Hepatic stellate cell (primary cell): ENCODE measurements around the gene ZFP69B.

ENCODE experiments used
- DNase-seq: peaks from one replicate; pipeline ENCODE4 v3.0.0; 2011; ENCODE audit warnings: low spot score

The ZFP69B gene

DNA sequence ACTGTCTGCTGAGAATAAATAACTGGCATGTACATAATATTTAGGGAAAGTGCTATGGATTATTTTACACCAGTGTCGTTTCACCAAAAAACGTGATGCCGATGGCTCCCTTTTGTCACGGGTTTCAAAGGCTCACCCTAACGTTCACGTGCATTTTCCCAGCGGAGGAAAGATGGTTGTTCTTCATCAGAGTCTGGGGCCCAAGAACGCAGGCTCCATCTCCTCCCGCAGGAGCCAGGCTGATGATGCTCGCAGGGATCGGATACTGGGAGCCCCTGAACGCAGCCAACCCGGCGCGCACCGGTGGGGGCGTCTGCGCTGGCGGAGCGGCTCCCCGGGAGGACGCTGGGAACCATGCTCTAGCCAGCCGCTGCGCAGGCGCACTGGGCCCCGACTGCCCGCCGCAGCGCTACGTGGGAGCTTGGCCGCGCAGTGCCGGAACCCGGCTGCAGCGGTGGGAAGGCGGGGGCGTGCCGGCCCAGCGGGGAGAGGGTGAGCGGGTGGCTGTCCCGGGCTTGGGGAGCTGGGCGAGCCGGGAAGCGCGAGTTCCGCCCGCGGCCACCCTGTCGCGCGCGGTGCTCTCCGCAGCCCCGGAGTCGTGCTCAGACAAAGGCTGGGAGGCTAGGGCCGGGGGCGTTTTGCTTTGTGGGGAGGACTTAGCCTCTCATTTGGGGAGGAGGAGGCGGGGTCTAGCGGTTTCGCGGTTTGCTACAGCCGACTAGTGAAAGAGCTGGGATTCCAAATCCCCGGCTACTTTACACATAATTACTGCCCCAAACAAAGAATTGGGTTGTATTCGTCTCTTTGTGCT lies at the start of gene ZFP69B:
Gene ZFP69B, plus strand, starts transcription at position 793 of the 811 bp plus-strand sequence. CDS start 486 bp downstream, outside the sequence.
- DNase-seq: peak; percentile 96

DNA sequence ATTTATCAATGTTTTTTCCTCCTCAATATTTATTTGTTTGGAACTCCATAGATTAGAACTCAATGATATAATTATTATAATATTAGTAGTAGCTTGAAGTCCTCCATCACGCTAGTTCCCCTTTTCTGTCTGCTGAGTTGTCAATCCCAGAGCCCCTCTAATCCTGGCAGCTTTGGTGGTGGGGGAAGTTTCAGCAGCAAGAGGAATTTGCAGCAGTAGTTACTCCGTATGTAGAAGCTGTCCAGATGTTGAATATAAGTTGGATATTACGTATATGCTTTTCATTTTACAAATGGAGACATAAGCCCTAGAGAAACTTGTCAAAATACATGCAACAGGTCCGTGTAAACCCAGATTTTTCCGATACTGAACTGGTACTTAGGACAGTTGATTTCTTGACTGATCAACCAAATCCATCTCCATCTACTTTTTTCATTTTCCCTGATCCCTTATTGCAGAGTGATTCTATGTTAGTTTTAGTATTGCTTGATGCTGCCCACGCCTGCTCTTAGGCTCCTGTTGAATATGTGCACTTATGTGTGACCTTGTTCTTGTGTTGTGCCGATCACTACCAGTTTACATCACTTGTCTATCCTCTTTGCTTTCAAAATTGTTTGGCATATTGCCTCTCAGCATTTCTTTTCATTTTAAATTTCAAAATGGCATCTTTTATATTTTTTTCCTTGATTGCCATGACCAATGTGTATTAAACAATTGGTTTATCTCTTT lies 48.6 kb upstream of the ZFP69B start:
- no peak for DNase-seq

DNA sequence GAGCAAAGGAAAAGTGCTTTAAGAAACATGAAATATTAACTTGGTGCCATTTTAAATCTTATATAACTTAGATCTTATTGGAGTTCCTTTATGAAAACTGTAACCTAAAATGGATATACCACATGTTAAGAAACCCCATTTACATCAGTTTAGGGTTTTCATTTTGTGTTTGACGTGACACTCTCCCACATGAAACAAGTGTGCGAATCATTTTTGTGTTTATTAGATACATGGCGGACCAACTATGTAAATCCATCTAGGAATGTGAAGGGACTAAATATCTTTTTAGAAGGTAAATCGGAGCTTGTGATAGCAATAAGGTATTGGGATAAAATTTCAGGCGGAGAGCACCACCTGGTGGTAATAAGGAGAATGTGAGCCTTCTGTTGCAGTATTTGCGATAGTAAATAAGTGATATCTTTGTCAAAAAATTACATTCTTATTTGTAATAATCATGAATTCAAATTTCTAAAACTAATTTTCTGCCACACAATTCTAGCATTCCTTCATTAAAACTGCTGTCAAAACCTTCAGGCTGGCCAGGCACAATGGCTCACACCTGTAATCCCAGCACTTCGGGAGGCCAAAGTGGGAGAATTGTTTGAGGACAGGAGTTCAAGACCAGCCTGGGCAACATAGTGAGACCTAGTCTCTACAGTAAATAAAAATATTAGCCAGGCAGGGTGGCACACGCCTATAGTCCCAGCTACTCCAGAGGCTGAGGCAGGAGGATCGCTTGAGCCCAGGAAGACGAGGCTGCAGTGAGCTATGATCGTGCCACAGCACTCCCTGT lies 45.4 kb upstream of the ZFP69B start:
- DNase-seq: peak; percentile 22

DNA sequence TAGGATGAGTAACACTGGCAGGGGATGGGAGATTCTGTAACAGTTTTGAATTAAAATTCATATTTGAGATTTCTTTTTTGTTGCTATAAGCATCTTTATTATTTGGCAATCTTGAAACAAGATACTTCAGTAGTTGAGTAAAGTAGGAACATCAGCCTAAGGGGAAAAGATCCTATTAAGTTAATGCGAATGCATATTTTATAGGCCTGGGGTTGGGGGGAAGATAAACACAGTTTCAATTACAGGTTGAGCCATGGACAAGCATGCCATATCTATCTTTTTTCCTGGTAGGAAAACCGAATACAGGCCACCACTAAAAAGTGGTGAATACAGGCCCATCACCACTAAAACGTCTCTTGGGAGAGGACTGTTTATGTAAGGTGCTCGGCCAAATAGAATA lies 44.5 kb upstream of the ZFP69B start:
- DNase-seq: no peak

DNA sequence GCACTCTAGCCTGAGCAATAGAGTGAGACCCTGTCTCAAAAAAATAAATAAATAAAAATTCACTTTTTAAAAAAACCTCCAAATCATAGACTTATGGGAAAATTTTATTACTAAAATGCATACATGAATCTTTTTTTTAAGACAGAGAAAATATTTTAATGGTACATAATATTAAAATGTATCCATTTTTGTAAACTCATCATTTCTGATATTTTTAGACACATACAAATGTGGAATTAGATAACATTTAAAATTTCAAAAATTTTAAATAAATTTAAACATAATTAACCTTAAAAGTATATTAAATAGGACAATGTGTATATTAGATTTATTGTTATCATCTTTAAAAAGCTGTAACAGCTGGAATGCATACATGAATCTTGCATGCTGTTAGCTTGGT lies 42.8 kb upstream of the ZFP69B start:
- DNase-seq: no peak

DNA sequence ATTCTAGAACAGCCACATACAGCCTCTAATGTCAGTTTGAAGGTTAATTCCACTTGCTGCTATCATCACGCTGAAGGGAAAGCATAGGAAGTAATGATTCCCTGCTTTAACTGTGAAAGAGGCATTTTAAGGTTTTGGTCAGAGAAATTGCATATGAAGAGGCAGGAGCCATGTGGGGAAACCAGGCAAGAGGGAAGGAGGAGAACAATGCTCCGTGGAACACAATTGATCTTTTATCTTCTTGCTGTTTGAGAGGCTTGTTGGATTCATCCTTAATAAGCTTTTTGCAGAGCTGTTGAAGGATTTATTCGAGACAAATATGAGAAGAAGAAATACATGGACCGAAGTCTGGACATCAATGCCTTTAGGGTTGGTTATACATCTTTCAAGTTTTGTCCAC lies 40.8 kb upstream of the ZFP69B start:
- DNase-seq: no peak

DNA sequence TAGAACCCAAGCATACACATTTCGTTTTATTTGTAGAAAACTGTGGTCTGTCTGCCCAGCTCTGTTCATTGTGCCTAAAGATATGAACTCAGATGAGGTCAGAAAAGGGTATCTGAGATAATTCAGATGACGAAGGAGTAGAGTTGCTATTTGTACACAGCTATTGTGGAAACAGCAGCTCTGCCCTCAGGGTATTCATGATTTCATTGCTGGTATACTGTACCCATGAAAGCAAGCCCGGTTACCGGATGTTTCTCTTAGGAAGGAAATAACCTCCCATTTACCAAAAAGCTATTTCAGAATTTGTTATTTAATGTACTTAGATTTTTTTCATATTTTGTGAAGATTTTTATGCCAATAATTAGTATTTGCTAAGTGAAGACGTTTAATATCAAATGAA lies 39.0 kb upstream of the ZFP69B start:
- no peak for DNase-seq

DNA sequence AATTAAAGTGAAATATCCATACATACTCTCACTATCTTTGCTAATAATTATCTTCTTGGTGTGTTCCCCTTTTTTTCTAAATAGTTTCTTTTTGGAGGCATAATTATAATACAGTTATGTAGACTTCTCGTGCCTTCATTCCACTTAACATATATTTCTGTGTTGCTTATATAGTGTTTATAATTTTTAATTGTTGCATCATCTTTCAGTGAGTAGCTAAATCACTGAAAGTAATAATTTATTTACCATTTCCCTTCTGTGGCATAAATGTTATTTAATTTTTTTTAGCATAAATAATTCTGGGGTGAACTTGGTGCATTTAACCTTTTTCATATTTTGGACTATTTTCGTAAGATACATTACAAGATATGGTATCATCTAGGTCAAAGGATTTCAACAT lies 38.4 kb upstream of the ZFP69B start:
- no peak for DNase-seq

DNA sequence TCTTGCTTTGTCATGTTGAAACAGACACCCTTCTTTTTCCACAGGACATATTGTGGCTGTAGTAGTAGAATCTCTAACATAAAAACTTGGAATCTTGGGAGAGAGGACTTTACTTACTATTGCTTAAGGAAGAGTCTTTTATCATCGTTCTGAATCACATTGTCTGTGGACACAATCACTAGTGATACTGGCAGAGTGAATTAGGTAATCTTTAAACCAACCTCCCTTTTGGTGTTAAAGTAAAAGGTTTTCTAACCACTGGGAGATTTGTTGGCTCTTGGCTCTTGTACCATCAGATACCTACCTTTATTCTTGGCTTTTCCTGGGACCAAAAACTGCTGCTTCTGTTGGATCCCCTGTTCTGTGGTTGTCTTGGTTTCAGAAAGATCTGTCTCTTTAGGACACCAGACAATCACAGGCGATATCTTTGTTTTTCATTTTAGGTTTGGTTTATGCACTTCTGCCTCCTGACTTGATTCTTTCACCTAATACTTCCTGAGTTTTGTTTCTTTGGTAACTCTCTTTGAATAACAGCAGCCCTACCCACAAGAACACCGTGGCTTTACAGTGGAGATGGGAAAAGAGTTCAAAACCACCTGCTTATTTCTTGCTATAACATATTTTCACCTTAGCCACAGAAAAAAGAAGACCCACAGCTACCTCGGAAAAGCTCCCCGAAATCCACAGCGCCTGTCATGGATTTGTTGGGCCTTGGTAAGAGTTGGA lies 36.6 kb upstream of the ZFP69B start:
- DNase-seq: no peak

DNA sequence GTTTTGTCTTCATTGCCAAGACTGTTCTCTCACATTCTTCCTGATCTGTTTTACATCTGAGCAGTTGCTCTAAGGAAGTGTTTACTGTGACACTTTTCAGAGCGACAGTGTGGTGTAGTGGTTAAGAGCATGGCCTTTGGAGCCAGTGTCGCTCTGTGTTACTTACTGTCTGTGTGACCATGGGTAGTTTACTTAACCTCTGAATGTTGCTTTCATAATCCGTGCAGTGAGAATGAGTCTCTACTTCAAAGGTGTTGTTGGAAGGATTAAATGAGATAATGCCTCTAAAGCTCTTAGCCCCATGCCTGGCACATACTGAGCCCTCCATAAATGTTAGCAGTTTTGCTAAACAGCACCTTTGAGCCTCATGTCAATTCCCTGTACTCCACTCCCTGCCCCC lies 35.9 kb upstream of the ZFP69B start:
- no peak for DNase-seq

DNA sequence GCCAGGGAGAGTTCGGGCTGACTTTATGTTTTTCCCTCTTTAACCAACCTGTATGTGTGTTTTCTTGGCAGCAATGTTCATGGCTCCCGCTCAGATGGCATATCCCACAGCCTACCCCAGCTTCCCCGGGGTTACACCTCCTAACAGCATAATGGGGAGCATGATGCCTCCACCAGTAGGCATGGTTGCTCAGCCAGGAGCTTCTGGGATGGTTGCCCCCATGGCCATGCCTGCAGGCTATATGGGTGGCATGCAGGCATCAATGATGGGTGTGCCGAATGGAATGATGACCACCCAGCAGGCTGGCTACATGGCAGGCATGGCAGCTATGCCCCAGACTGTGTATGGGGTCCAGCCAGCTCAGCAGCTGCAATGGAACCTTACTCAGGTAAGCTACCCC lies 33.6 kb upstream of the ZFP69B start:
- DNase-seq: no peak

DNA sequence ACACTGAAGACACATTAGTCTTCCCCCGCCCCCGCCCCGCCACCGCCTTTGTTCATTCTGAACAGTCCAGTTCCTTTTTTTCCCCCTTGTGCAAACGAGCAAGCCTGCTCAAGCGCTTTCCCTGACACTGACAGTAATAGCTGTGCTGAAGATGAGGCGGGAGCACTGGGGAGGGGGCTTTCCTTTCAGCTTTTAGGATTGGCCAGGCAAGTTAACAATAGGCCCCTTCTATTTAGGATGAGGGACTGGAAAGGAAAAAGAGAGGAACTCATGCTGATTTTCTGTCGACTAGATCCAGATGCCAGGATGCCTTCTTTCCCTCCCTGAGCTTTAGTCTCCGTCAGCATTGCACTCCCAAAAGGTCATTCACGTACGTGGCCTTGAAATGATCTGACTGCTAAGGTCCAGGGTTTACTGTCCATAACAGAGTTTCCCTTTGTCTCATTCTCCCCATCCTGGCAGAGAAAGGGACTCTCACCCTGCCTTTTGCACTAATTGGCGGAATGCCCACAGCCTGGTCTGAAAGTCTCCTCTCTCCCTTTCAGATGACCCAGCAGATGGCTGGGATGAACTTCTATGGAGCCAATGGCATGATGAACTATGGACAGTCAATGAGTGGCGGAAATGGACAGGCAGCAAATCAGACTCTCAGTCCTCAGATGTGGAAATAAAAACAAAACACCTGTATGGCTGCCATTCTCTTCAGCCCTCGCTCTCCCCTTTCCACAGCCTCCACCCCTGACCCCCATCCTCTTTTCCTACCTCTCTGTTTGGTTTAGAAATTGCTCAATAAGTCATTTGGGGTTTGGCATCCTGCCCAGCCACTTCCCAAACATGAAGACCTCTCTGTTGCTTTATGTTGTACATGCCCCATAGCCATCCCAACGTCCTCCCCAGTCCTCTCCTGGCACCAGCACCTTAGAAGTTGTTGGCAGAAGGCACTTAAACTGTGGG lies 28.6 kb upstream of the ZFP69B start:
- no peak for DNase-seq

DNA sequence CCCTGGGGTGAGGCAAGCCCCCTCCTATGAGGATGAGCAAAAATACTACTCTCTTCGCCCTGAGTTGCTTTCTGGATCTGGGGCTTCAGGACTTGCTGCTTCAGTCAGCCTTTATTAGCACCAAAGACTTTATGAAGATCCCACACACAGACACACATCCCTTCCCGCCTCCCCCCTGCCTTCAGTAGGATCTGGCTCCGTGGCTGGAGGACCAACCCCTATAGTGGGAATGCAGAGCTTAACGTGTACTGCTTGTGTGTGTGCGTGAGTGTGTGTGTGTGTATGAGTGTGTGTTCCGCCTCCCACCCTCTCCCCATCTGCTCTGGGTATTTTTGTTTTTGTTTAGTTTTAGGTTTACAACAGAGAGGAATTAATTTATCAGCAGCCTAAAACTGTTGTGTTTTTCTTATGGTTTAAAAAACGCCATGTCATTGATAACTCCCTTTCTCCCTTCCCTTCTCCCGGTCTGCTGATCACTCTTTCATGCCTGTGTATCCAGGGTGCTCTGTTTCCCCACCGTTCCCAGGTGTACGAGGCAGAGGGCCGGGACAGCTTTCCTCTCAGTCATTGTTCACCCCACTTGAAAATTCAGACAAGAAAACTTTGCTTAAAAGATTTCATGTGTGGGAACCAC lies 27.5 kb upstream of the ZFP69B start:
- no peak for DNase-seq

DNA sequence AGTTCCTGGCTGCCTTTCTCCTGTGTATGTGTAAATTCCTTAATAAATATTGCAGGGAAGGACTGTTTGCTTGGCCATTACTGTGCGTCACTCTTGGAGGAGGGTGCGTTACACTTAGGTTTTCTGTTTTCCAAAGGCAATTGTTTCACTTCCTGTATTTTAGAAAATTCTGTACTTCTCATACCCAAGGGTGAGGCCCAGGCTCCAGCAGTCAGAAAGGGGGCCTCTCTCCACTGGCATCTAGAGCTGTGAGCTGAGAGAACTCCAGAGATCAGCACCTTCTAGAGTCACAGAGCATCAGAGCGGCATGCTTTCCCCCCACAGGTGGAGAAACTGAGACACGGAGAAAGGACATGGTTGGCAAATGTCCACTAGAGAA lies 27.0 kb upstream of the ZFP69B start:
- no peak for DNase-seq

DNA sequence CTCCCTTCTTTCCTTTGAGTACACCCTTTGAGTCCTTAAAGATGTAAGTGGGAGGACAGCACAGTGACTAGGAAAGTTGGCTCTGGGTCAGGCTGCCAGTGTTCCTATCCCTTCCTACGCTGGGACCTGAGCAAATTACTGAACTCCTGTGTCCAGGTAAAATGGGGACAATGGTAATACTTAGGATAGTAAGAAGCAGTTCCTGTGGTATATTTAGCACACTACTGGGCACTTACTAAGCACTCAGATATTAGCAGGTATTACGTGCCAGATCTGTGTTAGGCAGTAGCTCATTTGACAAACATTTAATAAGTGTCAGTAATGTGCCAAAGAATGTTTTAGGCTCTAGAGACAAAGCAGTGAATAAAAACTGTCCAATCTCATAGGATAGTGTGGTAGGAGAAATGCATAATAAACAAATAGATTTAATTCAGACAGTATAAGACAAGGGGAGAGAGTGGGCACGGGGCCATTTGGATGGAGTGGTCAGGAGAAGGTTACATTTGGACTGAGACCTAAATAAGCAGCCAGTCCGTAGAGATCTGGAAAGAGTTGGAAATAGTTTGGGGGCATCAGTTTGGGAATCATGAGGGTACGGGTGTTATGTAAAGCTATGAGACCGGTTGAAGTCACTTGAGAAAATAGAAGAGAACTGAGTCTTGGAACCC lies 26.2 kb upstream of the ZFP69B start:
- no peak for DNase-seq

DNA sequence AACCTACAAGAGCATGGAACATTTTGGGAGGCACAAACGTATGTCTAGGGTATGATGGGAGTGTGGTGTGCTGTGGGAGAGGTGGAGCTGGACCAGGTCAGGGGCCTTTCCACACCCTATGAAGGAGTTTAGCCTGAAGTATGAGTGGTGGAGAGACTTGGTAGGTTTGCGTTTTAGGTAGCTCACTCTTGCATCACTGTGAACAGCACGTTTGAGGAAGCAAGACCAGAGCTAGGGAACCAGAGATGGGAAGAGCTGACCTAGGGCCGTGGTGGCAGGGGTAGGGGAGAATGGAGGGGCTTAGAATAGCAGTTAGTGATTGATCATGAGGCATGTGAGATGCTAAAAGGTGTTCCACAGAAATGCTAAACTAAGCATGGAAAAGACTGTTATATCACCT lies 25.1 kb upstream of the ZFP69B start:
- no peak for DNase-seq

DNA sequence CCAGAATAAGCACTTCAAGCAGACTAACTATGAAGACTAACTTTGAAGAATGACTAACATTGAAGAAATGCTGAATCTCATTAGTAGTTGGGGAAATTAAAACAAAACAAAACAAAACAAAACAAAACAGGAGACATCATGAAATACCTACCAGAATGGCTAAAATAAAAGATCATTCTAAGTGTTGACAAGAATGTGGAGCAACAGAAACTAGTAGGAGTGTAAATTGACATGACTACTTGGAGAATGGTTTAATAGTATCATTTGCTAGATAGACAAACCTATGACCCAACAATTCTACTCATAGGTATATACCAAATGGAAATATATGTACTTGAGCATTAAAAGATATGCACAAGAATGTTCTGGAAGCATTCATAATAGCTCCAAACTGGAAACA lies 18.9 kb upstream of the ZFP69B start:
- no peak for DNase-seq

DNA sequence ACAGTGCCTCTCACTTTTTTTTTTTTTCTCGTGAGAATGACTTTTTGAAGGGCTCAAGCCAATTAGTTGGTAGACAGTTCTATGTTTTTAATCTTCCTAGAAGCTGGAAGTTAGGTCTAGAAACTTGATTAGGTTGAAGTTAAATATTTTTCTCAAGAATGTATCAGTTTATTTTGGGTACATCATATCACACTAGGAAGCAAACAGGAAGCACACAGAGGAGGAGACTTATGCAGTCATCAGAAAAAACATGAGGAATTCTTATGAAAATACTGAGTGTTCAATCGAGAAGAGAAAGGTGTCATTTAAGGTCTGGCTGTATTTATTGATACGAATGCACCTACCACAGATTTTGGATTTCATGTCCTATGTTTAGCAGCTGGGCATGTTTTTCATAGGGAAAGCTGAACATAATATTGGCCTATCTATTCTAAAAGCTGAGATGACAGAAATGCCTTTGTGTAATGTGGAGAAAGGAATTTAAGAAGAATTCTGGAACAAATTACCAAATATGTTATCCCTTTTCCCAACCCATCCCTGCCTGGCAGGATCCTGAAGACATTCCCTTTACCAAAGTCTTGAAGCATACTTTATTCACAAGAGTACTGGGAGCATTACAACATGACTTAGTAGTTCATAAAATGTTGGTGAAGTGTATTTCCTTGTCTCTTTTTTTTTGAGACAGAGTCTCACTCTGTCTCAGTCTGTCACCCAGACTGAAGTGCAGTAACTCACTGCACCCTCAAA lies 17.5 kb upstream of the ZFP69B start:
- peak; percentile 8 for DNase-seq

DNA sequence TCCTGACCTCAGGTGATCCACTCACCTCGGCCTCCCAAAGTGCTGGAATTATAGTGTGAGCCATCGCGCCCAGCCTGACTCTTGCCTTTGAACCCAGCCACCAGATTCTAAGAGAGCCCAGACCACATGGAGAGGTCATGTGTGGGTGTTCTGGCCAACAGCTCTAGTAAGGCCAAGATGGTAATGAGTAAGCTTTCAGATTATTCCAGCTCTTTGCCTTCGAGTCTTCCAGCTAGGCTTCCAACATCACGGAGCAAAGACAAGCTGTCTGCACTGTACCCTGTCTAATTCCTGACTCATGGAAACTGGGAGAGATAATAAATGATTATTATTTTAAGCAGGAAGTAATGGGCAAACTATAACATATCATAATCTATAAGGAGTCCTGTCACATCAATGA lies 14.8 kb upstream of the ZFP69B start:
- DNase-seq: peak; percentile 18
